Gastrocnemius medialis (tissue), 4 donors: Measurements from ENCODE around the gene HYAL3. TPM values are rescaled to one million over a fixed set of nuclear protein-coding genes. Genes with fewer than 3 reads are reported as not detected.

Source experiments
- ATAC-seq, 2 donors: fragments of 150-250 bp; one replicate each; pipeline ENCODE4 v1.9.1; 2016
- DNase-seq, 2 donors: peaks; one replicate each; pipeline ENCODE4 v3.0.0-alpha.2; 2019
- H3K27ac ChIP-seq, 4 donors: fragments of 200-600 bp; sonication (generic); 1 replicate in 1 of 4; 2 replicates in 3 of 4; pipeline ENCODE4 v1.5.1; 2016 to 2018; ENCODE audit warnings: mild to moderate bottlenecking in 2 of 4, moderate library complexity in 1 of 4
- H3K27me3 ChIP-seq, 3 donors: fragments of 200-600 bp; sonication (generic) in 2 of 3; 1 replicate in 1 of 3; 2 replicates in 2 of 3; pipeline versions ENCODE4 v1.5.1 to v1.6.0; 2016 to 2019; ENCODE audit warnings: mild to moderate bottlenecking in 1 of 3, moderate library complexity in 1 of 3
- H3K36me3 ChIP-seq, 2 donors: fragments of 200-600 bp; sonication (generic) in 1 of 2; one replicate each; pipeline ENCODE4 v1.5.1; 2017 to 2018
- H3K4me1 ChIP-seq, 2 donors: fragments of 200-600 bp; sonication (generic) in 1 of 2; one replicate each; pipeline ENCODE4 v1.5.1; 2016 to 2017; ENCODE audit warnings: mild to moderate bottlenecking in 2 of 2
- H3K4me3 ChIP-seq, 4 donors: fragments of 200-600 bp; sonication (generic) in 3 of 4; 1 replicate in 1 of 4; 2 replicates in 3 of 4; pipeline ENCODE4 v1.5.1; 2016 to 2019; ENCODE audit warnings: mild to moderate bottlenecking in 2 of 4
- H3K9me3 ChIP-seq, 3 donors: fragments of 200-600 bp; sonication (generic) in 2 of 3; 1 replicate in 1 of 3; 2 replicates in 2 of 3; pipeline ENCODE4 v1.5.1; 2016 to 2019
- CTCF ChIP-seq, 5 experiments: fragments of 450-650 bp in 3 of 5; fragments of 200-600 bp in 2 of 5; sonication (generic) in 2 of 5; IDR thresholded peaks in 4 of 5; conservative IDR thresholded peaks in 1 of 5; 1 replicate in 4 of 5; 2 replicates in 1 of 5; pipeline ENCODE4 v1.5.1; 2016 to 2019; ENCODE audit warnings: antibody characterized with exemption in 5 of 5, mild to moderate bottlenecking in 3 of 5, moderate library complexity in 3 of 5
- POLR2A ChIP-seq, 2 donors: fragments of 450-650 bp; IDR thresholded peaks; one replicate each; pipeline ENCODE4 v1.6.1; 2017; ENCODE audit warnings: antibody characterized with exemption in 2 of 2, mild to moderate bottlenecking in 2 of 2, moderate library complexity in 2 of 2
- in situ Hi-C, 4 donors: fragments of 200-750 bp; cut with MboI; loops; one replicate each; pipeline versions ENCODE4 v1.15.0 to v1.8.0; 2017; ENCODE audit warnings: low sequenced_read_pairs in 4 of 4
- intact Hi-C: fragments of 100-400 bp; cut with DNase I; formaldehyde crosslinking; loops from one replicate; pipeline ENCODE4 v1.15.1; 2023; ENCODE audit warnings: low total_unique reads
- total RNA-seq, 4 donors: library from RNA; depleted of rRNA; stranded (reverse); fragments of >200 nt; gene quantifications; one replicate each; pipeline versions ENCODE4 v1.1.0 to v1.2.3, GENCODE V29; 2016

The HYAL3 gene
- total RNA-seq, 4 donors from 2014 or later = 1.1 to 2.3 (median 1.2) TPM; not detected in 1

- peak; percentile 100 for DNase-seq
- peak; percentile 84 to 86 for ATAC-seq
- Histone ChIP-seq H3K27me3 (no peaks in the 10 kb centered on the region), H3K36me3 (no peaks in the 10 kb centered on the region), H3K27ac (peak overlapping the region; percentile 89 to 98 (median 97)), H3K4me3 (peak overlapping the region; percentile 75 to 91 (median 82)), H3K9me3 (no peaks in the 10 kb centered on the region), H3K4me1 (peaks cover 38 to 64% of the 10 kb centered on the region in 2 donors)
- in situ Hi-C loops = no loop called here
- intact Hi-C loops = loop anchor here (1.0 kb wide), 1 partner anchor 16 kb away; no protein-coding TSS in a partner anchor
- no peak for TF ChIP-seq CTCF (IDR thresholded peaks at IDR 0.05 in 4 of 5, conservative IDR thresholded peaks at IDR 0.05 in 1 of 5)
- TF ChIP-seq POLR2A (IDR thresholded peaks at IDR 0.05) = peak; percentile 94 to 96
Observed at GRCh38 chr3:50337175-50337861, 38.1 kb upstream of the HYAL3 start.

GRCh38 chr3:50336452-50337174 lies 37.4 kb upstream of the HYAL3 start:
- intact Hi-C loops = loop anchor here (1.0 kb wide), 1 partner anchor 15 kb away; no protein-coding TSS in a partner anchor
- peaks cover 0 to 7% of the 10 kb centered on the region in 2 donors for H3K36me3 ChIP-seq
- TF ChIP-seq CTCF (IDR thresholded peaks at IDR 0.05 in 4 of 5, conservative IDR thresholded peaks at IDR 0.05 in 1 of 5) (no peak), POLR2A (IDR thresholded peaks at IDR 0.05) (no peak)
- H3K4me1 ChIP-seq = peaks cover 38 to 64% of the 10 kb centered on the region in 2 donors
- H3K9me3 ChIP-seq = no peaks in the 10 kb centered on the region
- no peaks in the 10 kb centered on the region for H3K27me3 ChIP-seq
- peak; percentile 3 to 7 for ATAC-seq
- DNase-seq = no peak
- peak overlapping the region; percentile 89 to 98 (median 97) for H3K27ac ChIP-seq
- in situ Hi-C loops = no loop called here
- peak overlapping the region; percentile 75 to 91 (median 82) for H3K4me3 ChIP-seq

GRCh38 chr3:50334339-50335075 lies 35.3 kb upstream of the HYAL3 start:
- no peak for ATAC-seq
- no peak for DNase-seq
- Histone ChIP-seq H3K27ac (peak overlapping the region; percentile 89 to 98 (median 97)), H3K4me3 (peak overlapping the region in 3 of 4 donors; percentile 10 to 83 (median 75)), H3K9me3 (no peaks in the 10 kb centered on the region), H3K4me1 (peaks cover 38 to 47% of the 10 kb centered on the region in 2 donors), H3K36me3 (peaks cover 0 to 28% of the 10 kb centered on the region in 2 donors), H3K27me3 (no peaks in the 10 kb centered on the region)
- in situ Hi-C loops = no loop called here
- TF ChIP-seq CTCF (IDR thresholded peaks at IDR 0.05 in 4 of 5, conservative IDR thresholded peaks at IDR 0.05 in 1 of 5) = no peak
- TF ChIP-seq POLR2A (IDR thresholded peaks at IDR 0.05) = no peak
- intact Hi-C loops = no loop called here

GRCh38 chr3:50333744-50334328 lies 34.6 kb upstream of the HYAL3 start:
- Histone ChIP-seq H3K27me3 (no peaks in the 10 kb centered on the region), H3K27ac (peak overlapping the region; percentile 89 to 98 (median 97)), H3K9me3 (no peaks in the 10 kb centered on the region), H3K4me1 (peaks cover 36 to 45% of the 10 kb centered on the region in 2 donors), H3K4me3 (peak overlapping the region in 3 of 4 donors; percentile 16 to 75 (median 18)), H3K36me3 (peaks cover 0 to 33% of the 10 kb centered on the region in 2 donors)
- in situ Hi-C loops (no loop called here), intact Hi-C loops (no loop called here)
- DNase-seq (peak; percentile 50 to 60), ATAC-seq (peak; percentile 4 to 19)
- TF ChIP-seq CTCF (IDR thresholded peaks at IDR 0.05 in 4 of 5, conservative IDR thresholded peaks at IDR 0.05 in 1 of 5) (no peak), POLR2A (IDR thresholded peaks at IDR 0.05) (peak; percentile 36 to 70)
